NT2/D1 (cell line): ENCODE data around the gene RASGRF2.

Experiments used
- SUZ12 ChIP-seq: IDR thresholded peaks from 2 replicates; pipeline ENCODE4 v1.6.1; 2011; ENCODE audit not compliant: insufficient read length, insufficient read depth; ENCODE audit errors: extremely low read depth
- YY1 ChIP-seq: IDR thresholded peaks from 2 replicates; pipeline ENCODE4 v1.6.1; 2011; ENCODE audit not compliant: insufficient read length, insufficient read depth
- ZNF274 ChIP-seq: IDR thresholded peaks from 2 replicates; pipeline ENCODE4 v1.6.1; 2011; ENCODE audit warnings: mild to moderate bottlenecking, low read depth, low read length

GRCh38 chr5:81166430-81166829 lies 206.3 kb downstream of the RASGRF2 start:
- TF ChIP-seq YY1, result no peak
- TF ChIP-seq ZNF274, result no peak
- TF ChIP-seq SUZ12, result no peak
